Left renal cortex interstitium (tissue), 4 donors: ENCODE results near the gene PDE7B. TPM values are rescaled to one million over a fixed set of nuclear protein-coding genes. Genes with fewer than 3 reads are reported as not detected.
"Not testable (repeated sequence)": the region's sequence is repeated elsewhere in the genome, so short reads cannot be mapped to it uniquely, and the experiment has no call there.

Experiments
- DNase-seq, 4 donors: peaks; one replicate each; pipeline ENCODE4 v3.0.0-alpha.2; 2013; ENCODE audit warnings: low read depth in 4 of 4, low spot score in 2 of 4, missing footprints in 1 of 4
- polyA plus RNA-seq, 4 donors: library from polyadenylated mRNA; unstranded; fragments of 120-200 nt; gene quantifications; one replicate each; pipeline ENCODE4 v1.2.1, GENCODE V29; 2013; ENCODE audit not compliant: insufficient read length in 4 of 4

PDE7B gene
- polyA plus RNA-seq, 4 donors, result 6.7 to 10.0 (median 8.0) TPM

DNA sequence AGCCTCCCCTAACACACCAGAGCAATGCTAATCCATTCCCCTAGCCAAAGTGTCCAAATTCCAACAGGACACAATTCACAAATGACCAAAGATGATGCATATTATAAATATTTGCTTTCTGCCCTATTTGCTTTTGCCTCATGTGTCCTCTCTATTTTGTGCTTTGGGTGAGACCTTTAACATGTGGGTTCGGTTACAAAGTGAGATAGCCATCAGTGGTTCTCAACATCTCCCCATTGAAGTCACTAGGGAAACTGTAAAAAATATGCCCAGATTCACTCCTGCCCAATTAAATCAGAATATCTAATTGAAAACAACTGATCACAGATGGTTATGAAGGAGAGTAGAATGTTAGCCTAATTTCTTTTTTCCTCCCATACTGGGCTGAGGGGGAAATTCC is 239.4 kb downstream of the PDE7B start:
- no peak for DNase-seq

DNA sequence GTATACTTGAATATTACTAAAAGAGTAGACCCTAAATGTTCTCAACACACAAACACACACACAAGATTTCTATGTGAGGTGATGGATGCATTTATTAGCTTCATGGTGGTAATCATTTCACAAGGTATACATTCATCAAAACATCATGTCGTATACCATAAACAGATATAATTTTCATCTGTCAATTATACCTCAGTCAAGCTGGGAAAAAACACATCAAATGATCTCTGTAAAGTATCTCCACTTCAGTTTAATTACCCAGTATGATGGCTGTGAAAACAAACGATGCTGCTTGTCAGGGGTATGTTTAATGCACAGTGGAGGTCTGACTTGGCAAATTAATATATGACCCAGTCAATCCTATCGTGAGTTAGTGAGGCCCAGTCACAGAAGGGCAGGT is 241.4 kb downstream of the PDE7B start:
- DNase-seq, result no peak

DNA sequence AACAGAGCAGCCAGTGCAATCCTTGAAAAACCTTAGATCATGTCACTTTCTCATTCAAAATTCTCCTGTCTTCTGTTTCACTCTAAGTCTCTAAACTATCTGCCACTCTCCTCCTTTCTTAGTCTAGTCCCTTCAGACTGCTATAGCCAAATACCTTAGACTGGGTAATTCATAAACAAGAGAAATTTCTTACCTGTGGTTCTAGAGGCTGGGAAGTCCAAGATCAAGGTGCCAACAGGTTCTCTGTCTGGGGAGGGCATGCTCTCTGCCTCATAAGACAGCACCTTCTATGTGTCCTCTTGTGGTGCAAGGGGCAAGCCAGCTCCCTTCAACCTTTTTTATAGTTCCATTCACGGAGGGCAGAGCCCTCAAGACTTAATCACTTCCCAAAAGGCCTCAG is 242.3 kb downstream of the PDE7B start:
- no peak for DNase-seq

DNA sequence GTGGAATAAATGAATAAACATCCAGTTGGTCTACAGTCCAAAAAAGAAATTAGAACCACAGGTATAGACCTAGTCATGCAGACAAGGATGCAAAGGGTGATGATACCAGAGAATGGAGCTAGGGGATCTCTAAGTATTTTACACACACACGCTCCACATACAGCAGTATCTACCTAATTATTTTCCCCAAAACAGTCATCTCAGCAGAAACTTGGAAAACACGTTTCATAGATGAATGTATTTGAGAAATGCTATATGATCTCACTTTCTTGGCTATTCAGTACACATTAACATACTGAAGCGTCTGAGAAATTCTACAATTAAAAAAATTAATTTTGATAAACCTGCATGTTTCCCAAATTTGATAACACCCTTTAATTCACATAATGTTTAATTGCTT is 243.3 kb downstream of the PDE7B start:
- DNase-seq, result no peak

DNA sequence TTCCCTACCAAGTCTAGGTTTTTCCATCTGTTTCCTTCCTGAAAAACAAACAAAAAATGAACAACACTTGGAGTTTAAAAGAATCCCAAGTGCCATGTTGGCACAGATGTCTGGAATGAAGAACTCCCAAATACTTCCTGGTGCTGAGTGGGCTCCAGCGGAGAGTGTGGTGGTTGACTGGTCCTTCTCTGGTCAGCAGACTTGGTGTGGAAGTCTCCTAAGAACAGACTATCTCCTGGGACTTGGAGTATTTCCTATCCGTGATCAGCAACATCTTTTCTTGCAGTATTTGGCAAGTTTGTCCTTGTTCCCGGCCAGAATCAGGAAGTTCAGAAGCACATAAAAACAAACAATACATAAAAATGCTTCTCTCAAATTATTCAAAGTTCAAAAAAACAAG is 244.5 kb downstream of the PDE7B start:
- DNase-seq, result no peak

DNA sequence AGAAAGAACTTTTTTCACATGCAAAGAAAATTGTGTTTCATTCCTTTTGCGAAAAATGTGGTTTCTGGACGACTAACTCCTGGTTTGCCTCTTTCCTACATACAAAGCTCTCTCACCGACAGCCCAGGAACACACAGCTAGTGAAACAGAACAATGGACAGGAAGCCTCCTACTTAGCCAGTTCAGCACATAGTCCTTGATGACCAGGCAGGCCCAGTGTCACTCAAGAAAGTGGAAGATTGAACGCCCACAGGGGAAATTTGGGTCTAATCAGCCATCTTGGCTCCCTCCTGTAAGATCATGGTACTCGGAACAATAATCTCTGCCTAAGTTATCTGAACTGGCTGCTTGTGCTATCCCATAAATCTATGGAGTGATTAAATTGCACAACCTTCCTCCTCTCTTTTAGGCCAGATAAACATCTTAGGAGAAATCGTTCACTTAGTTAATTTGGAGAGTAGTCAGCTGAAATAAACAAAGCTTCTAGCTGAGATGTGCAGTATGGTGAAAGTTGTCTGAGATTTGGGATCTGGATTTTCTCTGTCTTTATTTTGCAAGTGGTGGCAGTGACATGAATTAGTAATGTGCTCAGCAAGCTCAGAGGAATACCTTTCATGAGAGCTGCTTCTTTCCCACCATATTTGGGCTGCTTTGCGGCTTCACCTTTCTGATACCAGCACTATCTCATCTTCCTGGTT is 251.6 kb downstream of the PDE7B start:
- DNase-seq, result no peak

DNA sequence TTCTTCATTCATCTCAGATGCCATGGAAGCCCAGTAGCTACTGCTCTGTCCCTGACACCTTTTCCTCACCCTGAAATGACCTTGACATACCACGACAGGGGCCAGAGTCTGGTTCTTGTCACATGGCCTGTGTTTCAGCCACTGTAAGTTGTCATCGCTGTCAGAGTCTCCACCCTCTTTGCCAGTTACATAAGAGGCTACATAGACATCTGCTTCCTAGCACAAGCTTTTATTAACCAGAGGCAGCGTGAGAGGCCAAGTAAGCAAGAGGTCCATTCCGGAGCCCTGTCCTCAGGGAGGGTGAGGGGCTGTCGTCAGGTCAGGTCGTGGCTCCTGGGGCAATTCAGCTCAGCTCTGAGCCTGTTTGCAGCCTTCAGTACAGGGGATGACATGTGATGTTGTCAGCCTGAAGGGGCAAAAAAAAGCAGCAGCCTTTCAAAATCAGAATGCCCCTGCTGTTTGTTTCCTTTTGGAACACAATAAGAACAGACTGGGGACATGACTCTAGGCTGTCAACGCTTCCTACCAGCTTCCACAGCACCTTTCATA is 252.3 kb downstream of the PDE7B start:
- no peak for DNase-seq

DNA sequence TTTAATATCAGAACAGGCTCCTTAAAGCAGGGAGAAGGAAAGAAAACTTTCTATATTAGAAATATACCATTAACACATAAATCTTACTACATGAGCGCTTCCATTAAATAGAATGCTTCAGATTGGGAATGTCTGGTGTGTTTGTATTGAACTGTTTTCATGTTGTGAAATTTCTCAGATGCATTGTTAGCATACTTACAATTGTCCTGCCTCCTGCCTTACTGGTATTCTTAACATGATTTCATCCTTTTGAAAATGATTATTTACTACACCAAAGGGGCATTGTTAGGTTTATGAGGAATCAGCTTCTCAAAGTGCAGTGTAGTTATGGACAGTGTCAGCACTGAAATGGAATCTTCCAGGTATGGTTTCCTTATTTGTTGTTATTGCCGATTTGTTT is 253.1 kb downstream of the PDE7B start:
- no peak for DNase-seq

DNA sequence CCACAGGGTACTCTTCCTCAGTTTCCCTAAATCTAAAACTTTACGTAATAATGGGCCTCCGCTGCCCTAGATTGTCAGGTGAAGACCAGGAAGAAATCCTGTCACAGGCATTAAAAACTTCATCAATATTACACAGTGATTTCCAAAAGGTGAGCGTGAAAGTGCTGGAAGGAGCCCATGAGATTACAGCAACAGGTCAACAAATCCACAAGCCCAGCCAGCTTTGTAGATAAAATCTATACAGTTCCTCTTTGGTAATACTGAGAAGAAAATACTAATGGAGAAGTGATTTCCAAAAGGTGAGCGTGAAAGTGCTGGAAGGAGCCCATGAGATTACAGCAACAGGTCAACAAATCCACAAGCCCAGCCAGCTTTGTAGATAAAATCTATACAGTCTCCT is 254.3 kb downstream of the PDE7B start:
- DNase-seq, result not testable (repeated sequence)

DNA sequence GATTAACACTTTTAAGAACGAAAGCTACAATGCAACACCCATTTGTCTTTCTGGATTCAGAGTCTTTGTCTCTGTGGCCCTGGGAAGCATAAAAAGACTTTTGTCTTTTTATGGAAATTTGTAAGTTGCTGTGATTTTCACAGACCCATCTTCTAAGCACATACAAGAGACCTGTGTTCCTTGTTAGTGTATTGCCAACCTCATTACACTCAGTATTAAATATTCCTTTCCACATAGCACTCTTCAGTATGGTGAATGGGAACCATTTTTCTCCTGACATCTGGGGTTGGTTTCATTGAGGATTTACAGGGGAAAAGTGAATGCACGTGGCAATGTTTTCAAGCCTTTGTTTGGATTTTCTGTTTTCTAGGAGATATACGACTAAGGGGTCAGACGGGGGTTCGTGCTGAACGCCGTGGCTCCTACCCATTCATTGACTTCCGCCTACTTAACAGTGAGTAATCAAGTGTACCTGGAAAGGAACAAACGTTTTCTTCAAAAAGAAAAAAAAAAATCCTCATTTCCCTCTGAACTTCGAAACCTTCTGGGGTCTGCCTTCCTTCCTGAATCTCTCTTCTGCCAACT is 257.0 kb downstream of the PDE7B start:
- DNase-seq, result no peak

DNA sequence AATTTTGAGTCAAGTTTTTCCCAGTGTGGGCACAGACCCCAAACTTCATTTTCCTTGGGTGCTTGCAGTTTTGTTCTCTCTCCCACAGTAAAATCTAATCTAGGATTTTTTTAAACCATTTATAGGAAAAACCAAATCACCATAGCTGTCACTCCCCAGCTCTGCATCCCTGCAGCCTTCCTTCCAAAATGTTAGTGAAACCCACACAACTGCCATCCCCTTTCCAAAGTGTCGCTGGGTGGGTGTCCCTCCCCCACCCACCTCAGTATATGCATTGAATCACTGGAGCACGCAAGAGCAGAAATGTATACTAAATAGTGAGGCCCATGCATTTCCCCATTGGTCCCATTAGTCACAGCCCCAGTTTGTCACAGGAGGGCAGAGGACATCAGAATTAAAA is 260.3 kb downstream of the PDE7B start:
- DNase-seq, result no peak

DNA sequence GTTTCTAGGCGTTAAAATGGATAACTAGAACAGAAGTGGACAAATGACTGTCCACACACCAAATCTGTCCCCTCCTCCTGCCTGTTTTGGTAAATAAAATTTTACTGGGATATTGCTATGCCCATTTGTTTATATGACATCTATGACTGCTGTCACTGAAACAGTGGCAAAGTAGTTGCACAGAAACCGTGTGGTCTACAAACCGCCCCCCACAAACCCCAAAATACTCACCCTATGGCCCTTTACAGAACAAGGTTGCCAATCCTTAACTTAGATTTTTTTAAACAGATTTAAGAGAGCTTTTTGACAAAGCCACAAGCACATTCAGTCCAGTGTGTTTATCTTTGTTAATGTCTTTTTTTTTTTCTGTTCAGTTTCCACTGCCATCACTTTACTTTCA is 260.8 kb downstream of the PDE7B start:
- DNase-seq, result no peak

DNA sequence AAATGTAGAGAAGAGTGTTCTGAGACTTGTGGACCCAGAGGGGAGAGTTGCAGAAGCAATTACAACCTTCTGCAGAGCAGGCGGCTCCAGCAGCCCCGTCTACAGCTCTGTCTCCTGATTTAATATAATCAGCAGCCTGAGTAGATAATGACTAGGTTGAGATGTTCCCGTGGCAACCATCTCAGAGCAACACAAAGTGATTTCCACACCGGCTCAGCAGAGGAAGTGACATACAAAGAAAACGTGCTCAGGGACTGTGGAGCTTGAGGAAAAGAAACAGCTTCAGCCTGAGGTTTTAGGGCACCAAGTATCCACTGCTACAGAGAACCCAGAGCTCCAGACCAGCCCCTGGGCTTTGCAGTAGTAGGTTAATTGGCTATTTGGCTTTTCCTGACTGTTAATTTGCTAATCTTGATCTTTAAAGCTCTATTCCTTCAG is 262.3 kb downstream of the PDE7B start:
- DNase-seq, result no peak

DNA sequence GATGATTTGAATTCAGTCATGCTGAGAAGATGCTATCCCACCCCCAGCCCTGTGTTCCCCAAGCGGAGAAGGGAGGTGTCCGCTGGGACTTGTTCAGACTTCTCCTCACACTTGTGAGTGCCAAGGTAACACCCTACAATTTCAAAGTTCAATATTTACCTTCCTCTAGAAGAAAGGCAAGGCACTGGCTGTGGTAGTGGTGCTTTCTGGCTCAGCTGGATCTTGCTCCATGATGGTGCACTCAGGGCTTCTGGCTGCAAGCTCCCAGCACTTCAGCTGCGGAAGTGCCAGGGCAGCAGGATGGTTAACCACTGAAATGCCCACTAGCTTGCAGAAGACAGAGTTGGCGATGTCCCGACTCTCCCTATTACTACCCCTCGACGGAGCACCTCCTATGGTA is 263.2 kb downstream of the PDE7B start:
- no peak for DNase-seq

DNA sequence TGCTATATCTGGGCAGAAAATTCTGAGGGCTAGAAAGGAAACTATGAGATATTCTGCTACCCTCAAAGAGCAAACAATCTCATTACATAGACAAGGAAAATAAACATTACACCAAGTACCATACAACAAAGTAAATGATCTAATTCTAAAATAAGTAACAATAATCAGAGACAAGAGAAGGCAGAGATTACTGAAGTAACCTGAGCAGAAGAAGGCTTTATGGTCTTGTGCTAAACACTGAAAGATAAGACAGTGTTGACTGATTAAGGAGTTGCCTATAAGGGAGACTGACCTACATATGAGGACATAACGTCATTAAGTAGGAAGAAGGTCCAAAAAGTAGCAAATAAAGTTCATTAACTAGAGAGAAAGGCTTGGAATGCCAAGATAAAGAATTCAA is 264.4 kb downstream of the PDE7B start:
- no peak for DNase-seq

DNA sequence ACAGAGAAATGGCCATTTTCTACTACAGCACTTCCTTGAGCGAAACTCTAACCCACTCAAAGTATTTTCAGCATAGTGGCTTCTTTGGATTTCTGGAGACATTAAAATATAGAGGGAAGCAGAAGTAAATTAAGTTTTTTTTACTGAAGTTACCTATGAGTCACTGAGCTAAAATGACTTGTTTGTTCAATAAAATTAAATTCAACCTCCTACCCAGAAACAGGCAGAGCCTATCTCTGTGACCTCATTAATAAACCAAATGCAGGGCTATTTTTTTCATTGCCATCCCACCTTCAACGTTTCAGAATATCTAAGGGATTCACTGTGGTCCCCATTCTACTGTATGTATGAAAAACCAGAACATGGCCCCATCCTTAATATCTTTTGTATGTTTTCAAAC is 265.6 kb downstream of the PDE7B start:
- DNase-seq, result no peak

DNA sequence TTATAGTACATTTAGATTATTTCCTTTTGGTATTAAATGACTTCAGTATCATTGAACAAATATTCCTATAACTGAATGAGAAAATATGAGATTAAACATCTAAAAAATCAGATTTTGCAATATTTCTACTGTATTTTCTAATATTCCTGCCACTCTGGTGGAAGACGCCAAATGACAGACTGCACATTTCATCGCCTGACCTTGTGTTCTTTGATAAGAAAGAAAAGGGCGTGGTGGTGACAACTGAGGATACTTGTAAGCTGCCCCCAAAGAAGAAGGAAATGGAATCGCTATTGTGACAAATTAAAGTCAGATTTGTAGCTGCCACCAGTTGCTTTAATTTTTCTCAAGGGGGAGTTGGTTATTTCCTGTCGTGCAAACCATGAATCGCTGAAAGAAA is 267.3 kb downstream of the PDE7B start:
- no peak for DNase-seq

DNA sequence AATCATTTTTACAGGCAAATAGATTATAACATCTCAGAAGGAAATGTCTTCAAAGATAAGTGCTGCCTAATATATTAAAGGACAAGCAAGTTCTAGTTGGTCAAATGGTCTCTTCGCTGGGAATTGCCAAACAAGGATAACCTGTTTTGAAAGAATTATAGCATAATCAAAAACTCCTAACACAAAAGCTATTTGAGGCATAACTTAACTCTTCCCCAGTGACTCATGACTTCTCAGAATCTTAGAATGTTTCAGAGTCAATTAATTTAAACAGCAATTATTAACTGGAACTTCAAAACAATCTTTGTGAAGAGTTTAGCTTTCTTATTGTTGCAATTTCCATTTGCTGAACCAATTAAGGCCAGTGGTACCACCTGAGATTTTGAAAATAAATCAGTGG is 272.0 kb downstream of the PDE7B start:
- no peak for DNase-seq

DNA sequence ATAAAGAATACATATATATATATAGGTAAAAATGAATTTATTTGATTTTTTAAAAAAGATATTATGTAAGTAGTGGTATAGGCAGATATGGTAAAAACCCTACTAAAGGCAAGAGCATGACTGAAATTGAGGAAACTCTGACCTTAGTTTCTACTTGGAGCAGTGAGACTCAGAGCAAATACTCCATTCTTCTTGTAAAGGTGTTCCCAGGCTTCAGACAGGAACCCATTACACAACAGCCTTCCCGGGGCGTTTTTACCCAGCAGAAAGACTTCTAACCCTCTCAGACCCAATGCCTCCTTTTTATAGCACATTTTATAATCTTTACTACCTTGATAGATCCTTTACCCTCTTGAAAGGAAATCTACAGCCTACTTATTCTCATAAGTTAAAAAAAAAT is 274.1 kb downstream of the PDE7B start:
- DNase-seq, result no peak

DNA sequence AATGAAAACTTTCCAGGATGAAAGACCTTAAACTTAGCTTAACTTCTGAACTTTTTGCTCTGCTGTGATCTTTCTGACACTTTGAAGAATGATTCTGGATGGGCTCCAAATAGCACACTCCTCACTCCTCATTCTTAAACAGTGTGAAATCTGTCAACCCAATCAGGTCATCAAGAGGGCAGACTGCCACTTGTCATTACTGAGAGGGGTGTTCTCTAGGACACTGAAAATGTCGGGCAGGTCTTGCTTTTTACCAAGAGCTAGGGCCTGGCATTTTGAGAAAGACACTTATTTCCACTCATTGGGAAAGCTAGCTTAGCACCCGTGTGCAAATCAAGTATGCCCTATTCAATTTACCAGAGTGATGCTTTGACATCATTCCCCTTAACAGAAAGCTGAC is 276.4 kb downstream of the PDE7B start:
- DNase-seq, result no peak

DNA sequence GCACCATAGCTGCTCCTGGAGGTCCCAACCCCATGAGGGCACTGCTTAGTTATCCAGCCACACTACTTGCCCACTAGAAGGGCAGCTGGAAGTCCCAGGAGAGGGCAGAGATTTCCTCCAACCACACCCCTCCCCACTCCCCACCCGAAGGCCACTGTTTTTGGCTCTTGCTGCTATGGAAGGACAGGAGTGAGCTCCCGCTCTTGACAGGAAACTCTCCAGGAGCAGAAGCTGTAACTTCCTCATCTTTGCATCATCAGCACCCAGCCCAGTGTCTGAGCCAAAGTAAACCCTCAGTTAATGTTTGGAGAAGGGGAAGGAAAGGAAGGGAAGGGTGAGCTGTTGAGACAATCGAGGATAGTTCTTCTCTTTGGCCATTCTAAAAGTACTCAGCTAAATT is 277.9 kb downstream of the PDE7B start:
- DNase-seq, result no peak

DNA sequence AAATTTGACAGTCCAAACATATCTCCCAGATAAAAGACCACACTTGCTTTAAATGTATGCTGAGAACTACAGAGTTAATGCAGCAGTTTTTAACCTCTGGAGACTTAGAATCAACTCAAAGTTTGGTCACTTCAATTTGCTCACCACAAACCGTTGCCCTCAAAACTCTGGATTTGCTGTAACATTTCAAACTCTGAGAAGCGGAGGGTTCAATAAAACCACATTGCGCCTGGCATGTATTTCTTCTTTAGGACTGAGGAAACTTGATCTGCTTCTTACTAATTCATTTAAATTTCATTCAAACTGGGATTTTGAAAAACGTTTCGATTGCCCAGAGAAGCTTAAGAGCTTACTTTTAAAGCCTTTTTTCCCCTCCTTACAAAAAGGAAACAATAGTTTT is 282.8 kb downstream of the PDE7B start:
- no peak for DNase-seq

DNA sequence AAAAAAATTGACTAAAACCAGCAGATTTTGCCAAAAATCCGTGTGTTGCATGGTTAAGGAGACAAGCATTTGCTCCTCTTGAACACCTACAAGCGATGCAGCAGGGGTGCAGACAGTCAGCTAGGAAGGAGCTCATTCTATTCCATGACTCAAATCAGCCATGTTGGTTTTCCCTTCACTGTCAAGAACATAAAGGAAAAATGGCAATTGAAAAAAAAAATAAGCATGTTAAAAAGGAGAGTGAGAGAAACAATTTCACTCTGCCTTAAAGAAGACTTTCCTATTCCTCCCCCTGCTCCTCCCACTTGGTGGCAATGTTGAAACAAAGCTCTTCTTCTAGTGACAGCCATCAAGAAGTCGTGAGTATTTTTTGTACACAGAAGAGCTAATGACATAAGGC is 283.2 kb downstream of the PDE7B start:
- no peak for DNase-seq
